Measurements from ENCODE around the gene BPIFB2.

The BPIFB2 gene

GRCh38 chr20:32965115-32965514 is 42.4 kb upstream of the BPIFB2 start:
- peaks cover 68% of the 10 kb centered on the region for H3K4me1 ChIP-seq
- no peak for TF ChIP-seq Cebpa-rat (IDR thresholded peaks at IDR 0.05)
- H4K20me1 ChIP-seq, result no peaks in the 10 kb centered on the region
- no peak overlapping the region for H3K9ac ChIP-seq
- H3K9me3 ChIP-seq, result no peaks in the 10 kb centered on the region
- no peak overlapping the region for H3K4me3 ChIP-seq
- H3K4me2 ChIP-seq, result no peak overlapping the region
- H3K27me3 ChIP-seq, result no peaks in the 10 kb centered on the region
- H3K27ac ChIP-seq, result no peak overlapping the region
- no peaks in the 10 kb centered on the region for H3K36me3 ChIP-seq

GRCh38 chr20:32965581-32966373 is 41.7 kb upstream of the BPIFB2 start:
- Histone ChIP-seq H3K4me1 (peaks cover 75% of the 10 kb centered on the region), H3K36me3 (no peaks in the 10 kb centered on the region), H3K9me3 (no peaks in the 10 kb centered on the region), H3K4me2 (peak overlapping the region; percentile 13), H4K20me1 (no peaks in the 10 kb centered on the region), H3K27me3 (no peaks in the 10 kb centered on the region), H3K9ac (no peak overlapping the region), H3K4me3 (no peak overlapping the region), H3K27ac (no peak overlapping the region)
- TF ChIP-seq Cebpa-rat (IDR thresholded peaks at IDR 0.05), result no peak

GRCh38 chr20:32966382-32966781 is 41.1 kb upstream of the BPIFB2 start:
- H3K4me3 ChIP-seq, result no peak overlapping the region
- peaks cover 81% of the 10 kb centered on the region for H3K4me1 ChIP-seq
- H3K27ac ChIP-seq, result no peak overlapping the region
- H3K9ac ChIP-seq, result no peak overlapping the region
- TF ChIP-seq Cebpa-rat (IDR thresholded peaks at IDR 0.05), result no peak
- no peaks in the 10 kb centered on the region for H4K20me1 ChIP-seq
- no peaks in the 10 kb centered on the region for H3K27me3 ChIP-seq
- H3K36me3 ChIP-seq, result no peaks in the 10 kb centered on the region
- peak overlapping the region; percentile 99 for H3K4me2 ChIP-seq
- no peaks in the 10 kb centered on the region for H3K9me3 ChIP-seq

- no peaks in the 10 kb centered on the region for H3K36me3 ChIP-seq
- H3K9ac ChIP-seq, result no peak overlapping the region
- peak overlapping the region; percentile 99 for H3K4me2 ChIP-seq
- TF ChIP-seq Cebpa-rat (IDR thresholded peaks at IDR 0.05), result no peak
- H3K4me1 ChIP-seq, result peaks cover 88% of the 10 kb centered on the region
- H3K9me3 ChIP-seq, result no peaks in the 10 kb centered on the region
- no peak overlapping the region for H3K4me3 ChIP-seq
- no peak overlapping the region for H3K27ac ChIP-seq
- no peaks in the 10 kb centered on the region for H4K20me1 ChIP-seq
- H3K27me3 ChIP-seq, result no peaks in the 10 kb centered on the region
Measured at GRCh38 chr20:32966881-32967781, 40.4 kb upstream of the BPIFB2 start.

GRCh38 chr20:32967961-32968457 is 39.5 kb upstream of the BPIFB2 start:
- no peak for TF ChIP-seq Cebpa-rat (IDR thresholded peaks at IDR 0.05)
- H3K36me3 ChIP-seq, result no peaks in the 10 kb centered on the region
- H3K4me2 ChIP-seq, result peak overlapping the region; percentile 99
- peaks cover 96% of the 10 kb centered on the region for H3K4me1 ChIP-seq
- no peaks in the 10 kb centered on the region for H3K27me3 ChIP-seq
- H3K9ac ChIP-seq, result no peak overlapping the region
- H4K20me1 ChIP-seq, result no peaks in the 10 kb centered on the region
- peak overlapping the region; percentile 97; the same call in 1 of the 2 replicates for H3K27ac ChIP-seq
- H3K4me3 ChIP-seq, result no peak overlapping the region
- no peaks in the 10 kb centered on the region for H3K9me3 ChIP-seq

DNA sequence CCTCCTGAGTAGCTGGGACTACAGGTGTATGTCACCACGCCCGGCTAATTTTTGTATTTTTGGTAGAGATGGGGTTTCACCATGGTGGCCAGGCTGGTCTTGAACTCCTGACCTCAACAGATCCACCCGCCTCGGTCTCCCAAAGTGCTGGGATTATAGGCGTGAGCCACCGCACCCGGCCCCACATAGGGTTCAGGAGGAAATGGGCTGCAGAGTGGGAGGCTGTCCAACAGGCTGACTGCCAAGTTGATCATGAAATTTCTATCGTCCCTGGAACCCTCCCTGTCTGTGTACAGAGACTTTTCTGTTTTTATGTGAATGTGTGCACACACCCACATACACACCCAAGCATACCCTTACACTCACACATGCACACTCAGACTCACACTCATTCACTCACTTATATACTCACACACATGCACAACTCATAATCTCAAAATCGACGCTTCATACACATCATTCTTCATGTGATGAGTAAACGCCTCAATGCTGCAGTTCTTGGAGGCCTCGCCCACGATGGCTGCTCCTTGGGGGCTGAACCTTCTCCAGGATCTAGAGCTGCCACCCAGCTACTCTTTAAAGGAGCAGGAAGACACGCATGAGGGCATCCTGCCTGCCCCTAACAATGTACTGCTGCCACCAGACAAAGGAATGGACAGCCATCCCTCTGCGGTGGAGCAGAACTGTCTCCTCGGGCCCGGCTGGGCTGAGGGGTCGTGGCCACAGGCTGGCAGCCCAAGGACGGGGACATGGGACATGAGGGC is 38.8 kb upstream of the BPIFB2 start:
- Histone ChIP-seq H3K4me2 (peak overlapping the region; percentile 99), H3K9me3 (no peaks in the 10 kb centered on the region), H3K9ac (peak overlapping the region; percentile 68), H3K27ac (peak overlapping the region; percentile 97), H4K20me1 (no peaks in the 10 kb centered on the region), H3K27me3 (no peaks in the 10 kb centered on the region), H3K36me3 (no peaks in the 10 kb centered on the region), H3K4me1 (peaks cover 96% of the 10 kb centered on the region), H3K4me3 (no peak overlapping the region)
- TF ChIP-seq Cebpa-rat (IDR thresholded peaks at IDR 0.05), result no peak

DNA sequence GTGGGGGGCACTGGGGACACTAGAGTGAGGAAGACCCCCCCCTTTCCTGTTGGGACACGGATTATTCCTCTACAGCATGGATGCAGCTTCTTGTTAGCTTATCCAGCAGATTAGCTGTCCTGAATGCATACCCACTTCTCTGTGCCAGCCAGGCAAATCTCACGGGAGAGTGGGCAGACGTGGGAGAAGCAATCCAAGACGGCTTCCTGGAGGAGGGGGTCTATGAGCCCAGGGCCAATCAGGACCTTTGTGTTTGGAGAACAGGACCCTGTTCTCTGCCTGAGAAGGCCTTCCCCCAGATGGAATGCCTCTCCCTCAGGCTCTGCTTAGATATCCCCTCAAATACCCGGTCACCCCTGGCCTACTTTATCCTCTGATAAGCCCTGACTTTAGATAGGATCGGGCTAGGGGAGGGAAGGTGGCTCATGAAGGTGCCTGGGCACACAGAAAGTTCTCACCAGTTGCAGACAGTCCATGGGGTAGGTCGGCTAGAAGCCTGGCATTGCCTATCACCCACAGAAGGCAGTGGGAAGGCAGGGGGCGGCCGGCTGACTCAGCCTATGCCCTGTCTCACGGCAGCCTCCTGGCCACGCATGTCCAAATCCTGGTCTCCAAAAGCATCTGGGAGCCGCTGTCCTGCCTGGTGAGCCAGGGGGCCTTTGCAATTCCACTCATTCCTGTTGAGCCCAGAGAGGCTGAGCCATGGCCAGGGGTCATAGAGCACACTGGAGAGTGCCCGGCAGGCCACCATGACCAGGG is 38.0 kb upstream of the BPIFB2 start:
- H3K9me3 ChIP-seq, result no peaks in the 10 kb centered on the region

DNA sequence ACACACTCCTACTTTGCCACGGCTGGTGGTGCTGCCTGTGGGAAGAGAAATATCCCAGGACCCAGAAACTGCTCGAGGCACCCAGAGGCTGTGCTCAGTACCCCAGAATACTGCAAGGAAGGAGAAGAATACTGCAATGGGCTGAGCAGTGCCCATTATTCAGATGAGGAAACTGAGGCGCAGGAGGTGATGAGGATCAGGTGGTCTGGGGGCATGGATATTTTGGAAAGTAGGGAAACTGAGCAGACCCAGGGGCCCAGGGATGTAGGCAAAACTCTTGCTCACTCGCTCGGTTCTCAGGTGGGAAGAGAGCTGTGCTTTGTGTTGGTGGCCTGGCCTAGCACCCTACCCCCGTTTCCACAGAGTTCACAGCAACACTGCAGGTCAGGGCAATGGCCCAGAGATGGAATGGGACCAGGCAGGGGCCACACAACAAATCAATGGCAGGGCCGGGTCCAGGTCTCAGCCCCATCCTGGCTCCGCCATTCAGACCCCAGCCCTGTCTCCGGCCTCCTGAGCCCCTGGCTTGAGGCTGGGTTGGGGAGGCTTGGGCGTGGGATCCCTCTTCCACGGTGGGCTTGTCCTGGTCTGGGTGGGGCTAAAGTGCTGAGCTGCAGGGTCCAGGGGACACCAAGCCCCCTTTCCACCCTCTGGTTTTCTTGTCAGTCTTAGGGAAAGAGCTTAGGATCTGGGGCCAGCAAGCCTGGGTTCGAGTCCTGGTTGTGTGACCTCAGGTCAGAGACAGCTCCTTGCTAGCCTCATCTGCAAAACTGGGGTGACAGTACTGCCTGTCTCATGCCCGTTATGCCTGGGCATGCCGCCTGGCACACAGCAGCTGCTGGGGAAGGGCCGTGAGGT is 37.2 kb upstream of the BPIFB2 start:
- Histone ChIP-seq H3K4me1 (peaks cover 100% of the 10 kb centered on the region), H3K27me3 (no peaks in the 10 kb centered on the region), H3K4me2 (peak overlapping the region; percentile 99), H3K9ac (peak overlapping the region; percentile 82), H3K36me3 (no peaks in the 10 kb centered on the region), H3K9me3 (no peaks in the 10 kb centered on the region), H3K27ac (peak overlapping the region; percentile 97), H4K20me1 (no peaks in the 10 kb centered on the region), H3K4me3 (peak overlapping the region; percentile 57; the same call in 1 of the 2 replicates)
- no peak for TF ChIP-seq Cebpa-rat (IDR thresholded peaks at IDR 0.05)

More for the DNA sequence above, 38.0 kb upstream of the BPIFB2 start:
- TF ChIP-seq Cebpa-rat (IDR thresholded peaks at IDR 0.05), result no peak
- Histone ChIP-seq H4K20me1 (no peaks in the 10 kb centered on the region), H3K9ac (peak overlapping the region; percentile 68), H3K4me1 (peaks cover 96% of the 10 kb centered on the region), H3K4me3 (no peak overlapping the region), H3K27ac (peak overlapping the region; percentile 97), H3K36me3 (no peaks in the 10 kb centered on the region), H3K4me2 (peak overlapping the region; percentile 99), H3K27me3 (no peaks in the 10 kb centered on the region)

All from BLaER1 (cell line).